Psoas muscle (tissue), 8 donors: ENCODE measurements around the gene RSPH4A. TPM values are rescaled to one million over a fixed set of nuclear protein-coding genes. Genes with fewer than 3 reads are reported as not detected.

Experiments used
- ATAC-seq, 4 donors: fragments of 200-7000 bp; cut with Tn5 transposase; one replicate each; pipeline ENCODE4 v1.9.1; 2020; ENCODE audit warnings: moderate library complexity in 3 of 4, mild to moderate bottlenecking in 2 of 4
- DNase-seq, 2 donors: peaks; one replicate each; pipeline ENCODE4 v3.0.0-alpha.2; 2020
- H3K27ac ChIP-seq: fragments of 200-600 bp; one replicate; pipeline ENCODE4 v1.8.0; 2022
- H3K27me3 ChIP-seq, 3 donors: fragments of 200-600 bp in 1 of 3; one replicate each; pipeline versions ENCODE4 v1.6.1 to v1.8.0; 2013 to 2022; ENCODE audit warnings: low read length in 2 of 3, mild to moderate bottlenecking in 2 of 3, moderate library complexity in 1 of 3; ENCODE audit not compliant: insufficient read depth in 3 of 3
- H3K36me3 ChIP-seq, 2 donors: fragments of 200-600 bp in 1 of 2; one replicate each; pipeline versions ENCODE4 v1.6.1 to v1.8.0; 2013 to 2022; ENCODE audit warnings: low read depth in 1 of 2, mild to moderate bottlenecking in 1 of 2, moderate library complexity in 1 of 2; ENCODE audit not compliant: insufficient read depth in 1 of 2
- H3K4me1 ChIP-seq: fragments of 200-600 bp; one replicate; pipeline ENCODE4 v1.8.0; 2022
- H3K4me3 ChIP-seq: fragments of 200-600 bp; one replicate; pipeline ENCODE4 v1.8.0; 2022; ENCODE audit warnings: mild to moderate bottlenecking
- H3K9me3 ChIP-seq: fragments of 200-600 bp; one replicate; pipeline ENCODE4 v1.8.0; 2022
- WGBS, 3 donors: extraction: QIAGEN DNeasy Blood & Tissue Kit; methylation state at CpG; one replicate each; pipeline versions ENCODE4 v1.1.6 to v1.1.7; 2013; 5-methylcytosine and 5-hydroxymethylcytosine counted together
- intact Hi-C, 2 donors: fragments of 100-400 bp; cut with DNase I; formaldehyde crosslinking; loops; one replicate each; pipeline versions ENCODE4 v1.11.0 to v1.14.2; 2022
- polyA plus RNA-seq, 3 donors: library from polyadenylated mRNA; stranded (reverse); fragments of 200-250 nt; gene quantifications; one replicate each; pipeline ENCODE4 v1.2.3, GENCODE V29; 2013
- total RNA-seq, 4 donors: library from RNA; stranded (reverse); fragmentation: NEBNext Ultra II Directional in 2 of 4; extraction: Animal tissue kit (Norgen Biotek cat#: 25700) in 2 of 4; gene quantifications; one replicate each; pipeline versions ENCODE4 v1.2.1 to v1.2.4, GENCODE V29; 2021 to 2023
- TF ChIP-seq, protein P1 (sequence below): fragments of 200-600 bp; IDR thresholded peaks from one replicate; pipeline ENCODE4 v1.8.0; 2022; ENCODE audit warnings: antibody characterized with exemption
- donor health status: healthy with polysubstance abuse.
- donor health status: DM: no; HTN: no; CAD: no; lungs with moderate emphysema.
- donor health status: Bipolar disorder and iron deficiency.
- donor health status: healthy.
- donor health status: DM: yes; HTN: yes; CAD: no.
- donor health status: DM: no; HTN: no; CAD: no.
- donor health status: DM: no; HTN: no; CAD: no.
- donor health status: DM: yes; HTN: yes; CAD: no.

Gene RSPH4A
- total and polyA plus RNA-seq, 7 donors: 0.13 to 0.71 (median 0.22) TPM; not detected in 1

DNA sequence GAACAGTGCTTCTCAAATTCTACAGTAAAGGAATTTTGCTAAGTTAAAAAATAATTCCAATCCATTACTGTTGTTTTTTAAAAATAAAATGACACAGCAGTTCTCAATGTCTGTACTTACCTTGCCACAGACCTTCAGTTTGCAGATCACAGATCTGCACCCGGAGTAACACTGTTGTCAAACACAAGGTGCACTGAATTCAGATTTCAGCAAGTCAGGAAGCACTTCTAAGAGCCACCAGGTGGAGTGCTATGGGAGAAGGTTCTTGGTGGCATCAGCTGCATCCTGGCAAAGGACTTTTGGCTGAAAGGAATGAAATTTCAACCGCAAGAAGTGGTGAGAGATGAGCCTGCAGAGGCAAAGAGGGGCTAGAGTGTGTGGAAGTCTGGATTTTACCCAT lies 17.4 kb downstream of the RSPH4A start:
- Histone ChIP-seq H3K9me3 (no peaks in the 10 kb centered on the region), H3K4me1 (no peaks in the 10 kb centered on the region), H3K27ac (no peak overlapping the region), H3K36me3 (peaks cover 0 to 19% of the 10 kb centered on the region in 2 donors), H3K27me3 (no peaks in the 10 kb centered on the region), H3K4me3 (no peak overlapping the region)
- TF ChIP-seq, protein P1, sequence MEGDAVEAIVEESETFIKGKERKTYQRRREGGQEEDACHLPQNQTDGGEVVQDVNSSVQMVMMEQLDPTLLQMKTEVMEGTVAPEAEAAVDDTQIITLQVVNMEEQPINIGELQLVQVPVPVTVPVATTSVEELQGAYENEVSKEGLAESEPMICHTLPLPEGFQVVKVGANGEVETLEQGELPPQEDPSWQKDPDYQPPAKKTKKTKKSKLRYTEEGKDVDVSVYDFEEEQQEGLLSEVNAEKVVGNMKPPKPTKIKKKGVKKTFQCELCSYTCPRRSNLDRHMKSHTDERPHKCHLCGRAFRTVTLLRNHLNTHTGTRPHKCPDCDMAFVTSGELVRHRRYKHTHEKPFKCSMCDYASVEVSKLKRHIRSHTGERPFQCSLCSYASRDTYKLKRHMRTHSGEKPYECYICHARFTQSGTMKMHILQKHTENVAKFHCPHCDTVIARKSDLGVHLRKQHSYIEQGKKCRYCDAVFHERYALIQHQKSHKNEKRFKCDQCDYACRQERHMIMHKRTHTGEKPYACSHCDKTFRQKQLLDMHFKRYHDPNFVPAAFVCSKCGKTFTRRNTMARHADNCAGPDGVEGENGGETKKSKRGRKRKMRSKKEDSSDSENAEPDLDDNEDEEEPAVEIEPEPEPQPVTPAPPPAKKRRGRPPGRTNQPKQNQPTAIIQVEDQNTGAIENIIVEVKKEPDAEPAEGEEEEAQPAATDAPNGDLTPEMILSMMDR: no peak
- no peak for ATAC-seq
- intact Hi-C loops: no loop called here
- 87 to 94% (median 90%) methylated on average over 2 of the region's 2 CpGs for WGBS, 3 donors
- DNase-seq: no peak

DNA sequence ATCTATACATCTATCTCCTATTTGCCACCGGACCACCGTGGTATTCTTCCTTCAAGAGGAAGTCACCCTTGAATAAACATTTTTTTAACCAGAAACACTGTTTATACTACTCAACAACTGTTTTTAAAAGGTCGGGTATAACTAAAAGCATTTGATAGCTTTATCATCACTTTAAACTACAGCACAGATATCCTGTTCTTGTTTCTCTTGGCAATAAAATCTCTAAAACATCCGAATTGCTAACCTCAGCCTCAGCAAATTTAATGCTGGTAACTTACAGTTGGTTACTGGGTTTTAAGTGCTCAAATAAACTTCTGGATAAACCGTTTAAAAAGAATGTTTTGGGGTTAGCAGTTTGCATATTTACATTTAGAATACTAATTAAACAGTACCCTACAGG lies 31.9 kb downstream of the RSPH4A start:
- no peaks in the 10 kb centered on the region for H3K27me3 ChIP-seq
- ATAC-seq (no peak), DNase-seq (no peak)
- H3K9me3 ChIP-seq: no peaks in the 10 kb centered on the region
- H3K4me1 ChIP-seq: no peaks in the 10 kb centered on the region
- no peak overlapping the region for H3K4me3 ChIP-seq
- intact Hi-C loops: loop anchor here in 1 of 2 donors (5.0 kb wide), 1 partner anchor 111 kb away; no protein-coding TSS in a partner anchor
- TF ChIP-seq, protein P1: no peak
- 51 to 62% (median 56%) methylated on average over 5 of the region's 5 CpGs for WGBS, 3 donors
- peaks cover 0 to 55% of the 10 kb centered on the region in 2 donors for H3K36me3 ChIP-seq
- H3K27ac ChIP-seq: no peak overlapping the region

DNA sequence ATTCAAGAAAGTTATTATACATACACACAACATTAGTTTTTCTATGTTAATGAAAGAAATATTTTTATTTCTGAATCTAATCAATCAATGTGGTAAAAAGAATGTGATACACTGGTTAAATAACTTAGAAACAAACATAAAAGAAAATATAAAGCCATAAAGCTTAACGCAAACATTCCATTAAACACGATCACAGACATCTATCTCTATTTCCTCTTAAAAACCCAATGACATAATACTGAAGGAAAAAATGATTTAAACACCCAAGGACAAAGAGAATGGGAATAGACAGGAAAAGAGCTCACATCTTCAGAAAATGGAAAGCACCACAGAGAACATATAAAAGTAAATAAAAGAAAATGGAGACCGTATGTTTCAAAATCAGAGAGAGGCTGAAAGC lies 32.9 kb downstream of the RSPH4A start:
- Histone ChIP-seq H3K27me3 (no peaks in the 10 kb centered on the region), H3K9me3 (no peaks in the 10 kb centered on the region), H3K4me1 (no peaks in the 10 kb centered on the region), H3K36me3 (peaks cover 0 to 58% of the 10 kb centered on the region in 2 donors), H3K27ac (no peak overlapping the region), H3K4me3 (no peak overlapping the region)
- 90 to 97% (median 94%) methylated on average over 3 of the region's 3 CpGs for WGBS, 3 donors
- DNase-seq (no peak), ATAC-seq (no peak)
- TF ChIP-seq, protein P1: no peak
- intact Hi-C loops: loop anchor here in 1 of 2 donors (5.0 kb wide), 1 partner anchor 112 kb away; no protein-coding TSS in a partner anchor

DNA sequence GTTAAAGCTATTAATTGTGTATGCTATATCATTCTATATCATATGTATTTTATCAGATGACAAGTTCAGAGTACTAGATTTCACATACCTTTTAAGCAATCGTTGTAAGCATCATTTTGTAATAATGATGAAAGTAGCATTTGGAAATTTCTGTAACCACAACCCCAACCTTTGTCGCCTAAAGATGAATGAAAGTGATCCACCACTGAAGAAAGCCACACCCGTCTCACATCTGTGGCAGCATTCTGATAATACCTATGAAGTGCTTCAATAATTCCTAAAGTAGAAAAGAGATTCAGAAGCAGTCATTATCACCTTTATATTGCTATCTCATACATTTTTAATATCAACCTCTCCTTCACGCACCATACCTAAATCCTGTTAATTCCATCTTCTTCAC lies 35.6 kb downstream of the RSPH4A start:
- ATAC-seq: no peak
- Histone ChIP-seq H3K27ac (no peak overlapping the region), H3K27me3 (no peaks in the 10 kb centered on the region), H3K4me1 (no peaks in the 10 kb centered on the region), H3K4me3 (no peak overlapping the region), H3K36me3 (peaks cover 0 to 58% of the 10 kb centered on the region in 2 donors), H3K9me3 (no peaks in the 10 kb centered on the region)
- WGBS, 3 donors: 89 to 94% (median 92%) methylated on average over 4 of the region's 4 CpGs
- no peak for DNase-seq
- TF ChIP-seq, protein P1: no peak
- intact Hi-C loops: no loop called here

DNA sequence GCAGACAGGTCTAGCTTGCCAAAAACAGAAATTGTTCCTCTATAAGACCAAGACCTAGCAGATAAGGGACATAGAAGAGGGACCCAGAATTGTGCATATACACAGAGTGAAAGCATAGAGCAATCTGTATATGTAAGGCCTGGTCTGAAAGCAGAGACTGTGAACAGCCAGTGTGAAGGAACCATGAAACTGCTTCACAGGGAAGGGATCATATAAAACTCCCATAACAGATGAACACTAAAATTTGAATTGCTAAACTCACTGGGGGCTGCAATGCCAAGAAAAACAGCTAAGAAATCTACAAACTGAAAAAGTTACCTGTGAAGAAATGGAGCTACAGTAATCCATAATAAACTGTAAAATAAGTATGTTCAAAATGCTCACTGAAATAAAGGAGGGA lies 45.3 kb downstream of the RSPH4A start:
- H3K4me3 ChIP-seq: no peak overlapping the region
- intact Hi-C loops: no loop called here
- H3K36me3 ChIP-seq: peaks cover 0 to 23% of the 10 kb centered on the region in 2 donors
- no peaks in the 10 kb centered on the region for H3K27me3 ChIP-seq
- peaks cover 6% of the 10 kb centered on the region for H3K4me1 ChIP-seq
- H3K9me3 ChIP-seq: no peaks in the 10 kb centered on the region
- ATAC-seq: no peak
- H3K27ac ChIP-seq: no peak overlapping the region
- TF ChIP-seq, protein P1: no peak
- no peak for DNase-seq
